Kidney (tissue), 14 donors: Measurements from ENCODE around the gene ZNF710. TPM values are rescaled to one million over a fixed set of nuclear protein-coding genes. Genes with fewer than 3 reads are reported as not detected.

Experiments used
- DNase-seq, 5 donors: peaks; one replicate each; pipeline ENCODE4 v3.0.0-alpha.2; 2013 to 2020
- FAIRE-seq: peaks from 2 replicates; lab custom pipeline; 2012; peaks lifted over from hg19 to GRCh38; lab: Jason Lieb, UNC
- H3K27ac ChIP-seq, 2 donors: one replicate each; pipeline ENCODE4 v1.7.0; 2013; ENCODE audit warnings: low read depth in 2 of 2, low read length in 2 of 2, inconsistent platforms in 1 of 2
- H3K27me3 ChIP-seq: one replicate; pipeline ENCODE4 v1.7.1; 2013; ENCODE audit warnings: low read length, inconsistent platforms; ENCODE audit not compliant: control insufficient read depth, insufficient read depth
- H3K36me3 ChIP-seq, 3 donors: one replicate each; pipeline versions ENCODE4 v1.7.0 to v1.7.1; 2013; ENCODE audit warnings: low read length in 3 of 3, control low read depth in 1 of 3, inconsistent platforms in 1 of 3; ENCODE audit not compliant: insufficient read depth in 3 of 3, control insufficient read depth in 2 of 3
- H3K4me1 ChIP-seq, 3 donors: one replicate each; pipeline versions ENCODE4 v1.7.0 to v1.7.1; 2013; ENCODE audit warnings: low read length in 3 of 3, inconsistent platforms in 1 of 3, low read depth in 1 of 3; ENCODE audit not compliant: control insufficient read depth in 2 of 3, insufficient read depth in 2 of 3
- H3K4me3 ChIP-seq, 3 donors: one replicate each; pipeline versions ENCODE4 v1.7.0 to v1.8.1; 2013; ENCODE audit warnings: low read length in 3 of 3, control low read depth in 1 of 3, inconsistent platforms in 1 of 3
- H3K9ac ChIP-seq, 3 donors: one replicate each; pipeline versions ENCODE4 v1.7.0 to v1.7.1; 2013; ENCODE audit warnings: low read length in 3 of 3, control low read depth in 1 of 3, inconsistent platforms in 1 of 3
- H3K9me3 ChIP-seq, 3 donors: one replicate each; pipeline versions ENCODE4 v1.7.0 to v1.7.1; 2013; ENCODE audit warnings: low read length in 3 of 3, control low read depth in 1 of 3, inconsistent platforms in 1 of 3; ENCODE audit not compliant: control insufficient read depth in 2 of 3, insufficient read depth in 1 of 3
- intact Hi-C: fragments of 100-400 bp; cut with DNase I; formaldehyde crosslinking; loops from one replicate; pipeline ENCODE4 v1.11.1; 2022
- polyA plus RNA-seq: library from polyadenylated mRNA; stranded (reverse); fragments of 350-450 nt; fragmentation: Illumina TruSeq; extraction: RNeasy Lipid Tissue Mini Kit (QIAGEN cat#74804); gene quantifications from one replicate; pipeline ENCODE4 v1.2.3, GENCODE V29; 2014; ENCODE audit warnings: low read depth, low replicate concordance; ENCODE audit not compliant: insufficient read depth
- total RNA-seq: library from RNA; stranded (reverse); fragmentation: NEBNext Ultra II Directional; extraction: Animal tissue kit (Norgen Biotek cat#: 25700); gene quantifications from one replicate; pipeline ENCODE4 v1.2.1, GENCODE V29; 2021
- TF ChIP-seq, protein P1 (sequence below): IDR thresholded peaks from 3 replicates; pipeline ENCODE4 v1.5.1; 2012; ENCODE audit warnings: mild to moderate bottlenecking, moderate library complexity, borderline replicate concordance; ENCODE audit not compliant: insufficient read depth; ENCODE audit errors: extremely low read depth
- donor health status: control.
- donor health status: control.
- donor health status: control.
- donor health status: control.
- donor health status: control.
- donor health status: DM: yes; HTN: yes; CAD: no.
- donor health status: Normal renal cell carcinoma (clear cell type).

ZNF710 gene
- total and polyA plus RNA-seq, 2 donors from 2014 or later = 11.0 to 17.0 TPM

DNA sequence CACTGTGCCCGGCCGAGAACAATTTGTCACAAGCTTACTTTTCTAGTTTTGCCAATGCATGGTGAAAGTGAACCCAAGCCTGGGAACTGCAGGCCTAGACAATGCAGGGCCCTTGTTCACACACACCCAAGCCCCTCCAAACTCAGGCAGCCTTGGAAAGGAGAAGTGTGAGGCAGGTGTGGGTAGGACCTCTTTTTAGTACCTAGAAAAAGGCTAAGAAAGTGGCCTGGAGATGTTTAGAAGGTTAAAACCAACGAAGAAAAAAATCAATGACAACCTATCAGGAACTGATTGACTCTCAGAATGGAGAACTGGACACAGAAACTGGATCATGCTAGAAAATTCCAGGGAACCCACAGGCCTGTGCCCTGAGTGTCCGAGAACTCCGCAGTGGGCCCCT, 82.3 kb downstream of the ZNF710 start:
- H3K4me1 ChIP-seq = peaks cover 0 to under 1% (median 0%) of the 10 kb centered on the region in 3 donors
- peaks cover 0 to 44% (median 35%) of the 10 kb centered on the region in 3 donors for H3K36me3 ChIP-seq
- TF ChIP-seq, protein P1, sequence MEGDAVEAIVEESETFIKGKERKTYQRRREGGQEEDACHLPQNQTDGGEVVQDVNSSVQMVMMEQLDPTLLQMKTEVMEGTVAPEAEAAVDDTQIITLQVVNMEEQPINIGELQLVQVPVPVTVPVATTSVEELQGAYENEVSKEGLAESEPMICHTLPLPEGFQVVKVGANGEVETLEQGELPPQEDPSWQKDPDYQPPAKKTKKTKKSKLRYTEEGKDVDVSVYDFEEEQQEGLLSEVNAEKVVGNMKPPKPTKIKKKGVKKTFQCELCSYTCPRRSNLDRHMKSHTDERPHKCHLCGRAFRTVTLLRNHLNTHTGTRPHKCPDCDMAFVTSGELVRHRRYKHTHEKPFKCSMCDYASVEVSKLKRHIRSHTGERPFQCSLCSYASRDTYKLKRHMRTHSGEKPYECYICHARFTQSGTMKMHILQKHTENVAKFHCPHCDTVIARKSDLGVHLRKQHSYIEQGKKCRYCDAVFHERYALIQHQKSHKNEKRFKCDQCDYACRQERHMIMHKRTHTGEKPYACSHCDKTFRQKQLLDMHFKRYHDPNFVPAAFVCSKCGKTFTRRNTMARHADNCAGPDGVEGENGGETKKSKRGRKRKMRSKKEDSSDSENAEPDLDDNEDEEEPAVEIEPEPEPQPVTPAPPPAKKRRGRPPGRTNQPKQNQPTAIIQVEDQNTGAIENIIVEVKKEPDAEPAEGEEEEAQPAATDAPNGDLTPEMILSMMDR = no peak
- no peak overlapping the region for H3K27ac ChIP-seq
- H3K9ac ChIP-seq = no peak overlapping the region
- H3K27me3 ChIP-seq = no peaks in the 10 kb centered on the region
- intact Hi-C loops = no loop called here
- DNase-seq = no peak
- no peak for FAIRE-seq
- no peaks in the 10 kb centered on the region for H3K9me3 ChIP-seq
- H3K4me3 ChIP-seq = no peak overlapping the region

GRCh38 chr15:90083954-90084607, 83.0 kb downstream of the ZNF710 start:
- no peak overlapping the region for H3K4me3 ChIP-seq
- no peaks in the 10 kb centered on the region for H3K27me3 ChIP-seq
- no peak for DNase-seq
- peaks cover 0 to 41% (median 33%) of the 10 kb centered on the region in 3 donors for H3K36me3 ChIP-seq
- no peak overlapping the region for H3K9ac ChIP-seq
- TF ChIP-seq, protein P1 = no peak
- no peak overlapping the region for H3K27ac ChIP-seq
- intact Hi-C loops = no loop called here
- no peaks in the 10 kb centered on the region for H3K9me3 ChIP-seq
- no peaks in the 10 kb centered on the region for H3K4me1 ChIP-seq
- FAIRE-seq = no peak

DNA sequence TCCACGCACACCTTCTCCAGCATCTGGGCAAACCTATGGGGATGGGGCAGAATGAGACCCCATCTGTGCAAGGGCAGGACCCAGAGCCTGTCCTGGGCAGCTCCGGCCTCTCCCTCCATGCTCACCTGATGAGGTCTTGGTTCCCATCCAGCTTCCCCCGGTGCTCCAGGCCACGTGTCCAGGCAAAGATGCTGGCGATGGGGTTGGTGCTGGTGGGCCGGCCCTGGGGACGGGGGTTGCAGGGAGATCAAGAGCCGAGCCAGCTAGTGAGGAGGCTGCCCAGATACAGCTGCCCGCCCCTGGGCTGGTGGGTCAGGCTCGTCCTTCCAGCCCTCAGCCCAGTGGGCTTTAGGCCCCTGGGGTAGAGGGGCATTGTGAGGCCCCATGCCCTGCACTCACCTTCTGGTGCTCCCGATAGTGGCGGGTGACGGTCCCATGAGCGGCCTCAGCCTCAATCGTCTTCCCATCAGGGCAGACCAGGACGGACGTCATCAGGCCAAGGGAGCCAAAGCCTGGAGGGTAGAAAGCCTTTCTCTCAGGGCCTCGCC, 83.8 kb downstream of the ZNF710 start:
- peaks cover 0 to 44% (median 42%) of the 10 kb centered on the region in 3 donors for H3K36me3 ChIP-seq
- no peaks in the 10 kb centered on the region for H3K9me3 ChIP-seq
- peaks cover 0 to 2% (median 0%) of the 10 kb centered on the region in 3 donors for H3K4me1 ChIP-seq
- no peaks in the 10 kb centered on the region for H3K27me3 ChIP-seq
- intact Hi-C loops = no loop called here
- FAIRE-seq = no peak
- no peak for DNase-seq
- TF ChIP-seq, protein P1 = no peak
- H3K27ac ChIP-seq = no peak overlapping the region
- H3K9ac ChIP-seq = no peak overlapping the region
- no peak overlapping the region for H3K4me3 ChIP-seq
